ENCODE data around the gene MERTK.

GRCh38 chr2:111927723-111928122, 29.3 kb downstream of the MERTK start:
- TF ChIP-seq CTCF (IDR thresholded peaks at IDR 0.05) (no peak), EP300 (IDR thresholded peaks at IDR 0.05) (no peak), POLR2AphosphoS5 (IDR thresholded peaks at IDR 0.05) (no peak)

All from suprapubic skin (tissue), 4 donors.